ENCODE measurements around the gene TNFAIP8L1. TPM values are rescaled to one million over a fixed set of nuclear protein-coding genes. Genes with fewer than 3 reads are reported as not detected.

The TNFAIP8L1 gene
- total RNA-seq, 4 donors from 2014 or later: 3.8 to 9.5 (median 7.8) TPM

- WGBS, 2 donors: 51 to 61% methylated on average over 12 of the region's 12 CpGs
- no peak for DNase-seq
- no peaks in the 10 kb centered on the region for H3K36me3 ChIP-seq
- H3K27ac ChIP-seq: no peak overlapping the region
- intact Hi-C loops (cut with DNase I): no loop called here
- H3K4me1 ChIP-seq: no peaks in the 10 kb centered on the region
- H3K27me3 ChIP-seq: no peaks in the 10 kb centered on the region
- no peaks in the 10 kb centered on the region for H3K9me3 ChIP-seq
- TF ChIP-seq CTCF (IDR thresholded peaks at IDR 0.05): no peak
- no peak for TF ChIP-seq POLR2A (IDR thresholded peaks at IDR 0.05)
- H3K4me3 ChIP-seq (replicated peaks in 1 of 3): no peak overlapping the region
Observed at GRCh38 chr19:4622695-4623421, 16.5 kb upstream of the TNFAIP8L1 start.

- no peaks in the 10 kb centered on the region for H3K36me3 ChIP-seq
- intact Hi-C loops (cut with DNase I): no loop called here
- H3K27ac ChIP-seq: no peak overlapping the region
- H3K4me1 ChIP-seq: no peaks in the 10 kb centered on the region
- TF ChIP-seq CTCF (IDR thresholded peaks at IDR 0.05): no peak
- TF ChIP-seq POLR2A (IDR thresholded peaks at IDR 0.05): no peak
- DNase-seq: no peak
- no peaks in the 10 kb centered on the region for H3K9me3 ChIP-seq
- WGBS, 2 donors: 52 to 61% methylated on average over 5 of the region's 5 CpGs
- no peaks in the 10 kb centered on the region for H3K27me3 ChIP-seq
- H3K4me3 ChIP-seq (replicated peaks in 1 of 3): no peak overlapping the region
Observed at GRCh38 chr19:4624301-4624700, 15.0 kb upstream of the TNFAIP8L1 start.

- WGBS, 2 donors: 56 to 61% methylated on average over 6 of the region's 6 CpGs
- TF ChIP-seq POLR2A (IDR thresholded peaks at IDR 0.05): no peak
- TF ChIP-seq CTCF (IDR thresholded peaks at IDR 0.05): no peak
- no peak for DNase-seq
- Histone ChIP-seq H3K4me3 (replicated peaks in 1 of 3) (no peak overlapping the region), H3K27ac (no peak overlapping the region), H3K36me3 (no peaks in the 10 kb centered on the region), H3K9me3 (no peaks in the 10 kb centered on the region), H3K27me3 (no peaks in the 10 kb centered on the region), H3K4me1 (no peaks in the 10 kb centered on the region)
- intact Hi-C loops (cut with DNase I): no loop called here
Observed at GRCh38 chr19:4624733-4625362, 14.5 kb upstream of the TNFAIP8L1 start.

- H3K27ac ChIP-seq: no peak overlapping the region
- intact Hi-C loops (cut with DNase I): no loop called here
- H3K36me3 ChIP-seq: no peaks in the 10 kb centered on the region
- 40 to 54% methylated on average over 14 of the region's 14 CpGs for WGBS, 2 donors
- H3K9me3 ChIP-seq: no peaks in the 10 kb centered on the region
- H3K27me3 ChIP-seq: no peaks in the 10 kb centered on the region
- TF ChIP-seq CTCF (IDR thresholded peaks at IDR 0.05) (peak; percentile 29 to 65 (median 42)), POLR2A (IDR thresholded peaks at IDR 0.05) (no peak)
- no peak overlapping the region for H3K4me3 ChIP-seq (replicated peaks in 1 of 3)
- peak; percentile 29 to 35 for DNase-seq
- H3K4me1 ChIP-seq: peaks cover 2 to 13% of the 10 kb centered on the region in 2 donors
Observed at GRCh38 chr19:4633140-4633967, 6.0 kb upstream of the TNFAIP8L1 start.

Measured in thyroid gland (tissue), 4 donors.